Activated T-cell treated with anti-CD3 and anti-CD28 coated beads for 24 hours (primary cell): ENCODE measurements around the gene ANKRD53.

Experiments used
- DNase-seq: peaks from one replicate; pipeline ENCODE4 v3.0.0-alpha.2; 2020; ENCODE audit warnings: low read depth

ANKRD53 gene

GRCh38 chr2:70978341-70979179 lies at the start of gene ANKRD53:
TSS of gene ANKRD53 (plus strand) at chr2:70978630. CDS start at chr2:70978646, 16 bp downstream.
- no peak for DNase-seq

GRCh38 chr2:70930371-70931329 lies 47.8 kb upstream of the ANKRD53 start:
- DNase-seq: no peak

- DNase-seq: no peak
These were observed 46.9 kb upstream of the ANKRD53 start for GRCh38 chr2:70931376-70932000.

GRCh38 chr2:70932631-70933230 lies 45.7 kb upstream of the ANKRD53 start:
- no peak for DNase-seq

- DNase-seq: no peak
These were observed 43.4 kb upstream of the ANKRD53 start for GRCh38 chr2:70934981-70935380.

GRCh38 chr2:70935468-70936164 lies 42.8 kb upstream of the ANKRD53 start, which contains the start of gene ATP6V1B1:
TSS of gene ATP6V1B1 (plus strand) at chr2:70935900. CDS start at chr2:70935955, 55 bp downstream.
- DNase-seq: no peak

- DNase-seq: no peak
These were observed 42.1 kb upstream of the ANKRD53 start for GRCh38 chr2:70936165-70936978.

- no peak for DNase-seq
These were observed 41.2 kb upstream of the ANKRD53 start for GRCh38 chr2:70936979-70937811.

GRCh38 chr2:70937866-70938585 lies 40.4 kb upstream of the ANKRD53 start:
- DNase-seq: no peak

GRCh38 chr2:70938586-70938950 lies 39.9 kb upstream of the ANKRD53 start:
- DNase-seq: no peak

GRCh38 chr2:70939001-70939838 lies 39.2 kb upstream of the ANKRD53 start:
- DNase-seq: no peak

GRCh38 chr2:70939839-70940580 lies 38.4 kb upstream of the ANKRD53 start:
- no peak for DNase-seq

GRCh38 chr2:70941186-70941585 lies 37.2 kb upstream of the ANKRD53 start:
- no peak for DNase-seq

- no peak for DNase-seq
These were observed 36.7 kb upstream of the ANKRD53 start for GRCh38 chr2:70941701-70942100.

- DNase-seq: no peak
These were observed 35.8 kb upstream of the ANKRD53 start for GRCh38 chr2:70942396-70943204.

- DNase-seq: no peak
These were observed 35.1 kb upstream of the ANKRD53 start for GRCh38 chr2:70943205-70943871.
